NCI-H146 treated with DMSO at 0.1 percent for 48 hours (cell line): ENCODE data around the gene LDLRAD3.
"Not testable (repeated sequence)": the region's sequence is repeated elsewhere in the genome, so short reads cannot be mapped to it uniquely, and the experiment has no call there.

ENCODE experiments used
- DNase-seq: peaks from one replicate; lab custom pipeline; 2025; ENCODE audit not compliant: unreplicated experiment; lab: John Stamatoyannopoulos, UW

LDLRAD3 gene

DNA sequence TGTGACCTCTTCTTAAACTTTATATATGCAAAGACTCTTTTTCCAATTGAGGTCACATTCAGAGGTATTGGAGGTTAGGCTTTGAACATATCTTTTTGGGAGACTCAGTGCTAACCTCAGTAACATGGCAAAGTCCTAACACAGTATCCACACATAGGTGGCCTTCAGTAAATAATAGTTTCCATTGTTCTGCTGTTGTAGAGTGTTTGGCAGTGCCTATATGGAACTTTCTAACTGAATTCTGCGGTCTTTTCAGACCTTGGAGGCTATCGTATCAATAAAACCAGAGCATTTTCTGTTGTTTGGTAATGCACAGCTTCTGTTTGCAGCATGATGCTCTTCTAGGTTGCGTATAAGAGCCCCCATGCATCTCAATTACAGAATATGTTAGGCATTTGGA lies 47.0 kb downstream of the LDLRAD3 start:
- no peak for DNase-seq

GRCh38 chr11:35992548-35992947 lies 48.7 kb downstream of the LDLRAD3 start:
- DNase-seq: no peak

DNA sequence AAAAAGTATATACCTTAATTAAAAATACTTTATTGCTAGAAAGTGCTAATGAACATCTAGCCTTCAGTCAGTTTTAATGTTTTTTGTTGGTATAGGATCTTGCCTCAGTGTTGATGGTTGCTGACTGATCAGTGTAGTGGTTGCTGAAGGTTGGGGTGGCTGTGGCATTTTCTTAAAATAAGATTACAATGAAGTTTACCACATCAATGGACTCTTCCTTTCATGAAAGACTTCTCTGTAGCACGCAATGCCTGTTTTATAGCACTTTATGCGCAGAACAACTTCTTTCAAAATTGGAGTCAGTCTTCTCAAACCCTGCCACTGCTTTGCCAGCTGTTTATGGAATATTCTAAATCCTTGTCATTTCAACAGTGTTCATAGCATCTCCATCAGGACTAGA lies 50.6 kb downstream of the LDLRAD3 start:
- no peak for DNase-seq

- DNase-seq: no peak
These were observed 51.9 kb downstream of the LDLRAD3 start for GRCh38 chr11:35995681-35996271.

- DNase-seq: no peak
These were observed 54.1 kb downstream of the LDLRAD3 start for GRCh38 chr11:35997902-35998520.

- no peak for DNase-seq
These were observed 54.8 kb downstream of the LDLRAD3 start for GRCh38 chr11:35998634-35999033.

- DNase-seq: no peak
These were observed 56.8 kb downstream of the LDLRAD3 start for GRCh38 chr11:36000616-36001190.

- peak; percentile 19 for DNase-seq
These were observed 58.3 kb downstream of the LDLRAD3 start for GRCh38 chr11:36002196-36002595.

- DNase-seq: no peak
These were observed 58.9 kb downstream of the LDLRAD3 start for GRCh38 chr11:36002796-36003195.

GRCh38 chr11:36006556-36006955 lies 62.7 kb downstream of the LDLRAD3 start:
- DNase-seq: no peak

GRCh38 chr11:36007127-36007655 lies 63.3 kb downstream of the LDLRAD3 start:
- DNase-seq: no peak

DNA sequence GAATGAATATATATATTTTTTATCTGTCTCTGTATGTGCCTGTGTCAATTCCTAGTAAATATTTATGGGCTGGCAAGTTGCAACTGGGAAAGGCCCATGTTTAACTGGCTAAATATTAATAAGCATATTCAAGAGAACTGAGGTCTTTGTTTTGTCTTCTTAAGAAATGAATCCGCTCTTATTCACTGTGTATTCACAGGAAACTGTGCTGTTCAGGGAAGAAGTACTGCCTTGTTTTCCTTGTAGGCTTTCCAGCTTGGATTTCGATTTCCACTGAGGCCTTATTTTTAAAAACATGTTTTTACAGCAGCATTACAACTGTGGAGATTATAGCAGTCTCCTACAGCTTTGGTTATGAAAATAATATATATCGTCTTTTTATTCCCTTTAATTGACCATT lies 64.7 kb downstream of the LDLRAD3 start:
- no peak for DNase-seq

- no peak for DNase-seq
These were observed 65.6 kb downstream of the LDLRAD3 start for GRCh38 chr11:36009473-36009872.

- no peak for DNase-seq
These were observed 66.3 kb downstream of the LDLRAD3 start for GRCh38 chr11:36010010-36010740.

GRCh38 chr11:36011574-36011973 lies 67.7 kb downstream of the LDLRAD3 start:
- DNase-seq: no peak

DNA sequence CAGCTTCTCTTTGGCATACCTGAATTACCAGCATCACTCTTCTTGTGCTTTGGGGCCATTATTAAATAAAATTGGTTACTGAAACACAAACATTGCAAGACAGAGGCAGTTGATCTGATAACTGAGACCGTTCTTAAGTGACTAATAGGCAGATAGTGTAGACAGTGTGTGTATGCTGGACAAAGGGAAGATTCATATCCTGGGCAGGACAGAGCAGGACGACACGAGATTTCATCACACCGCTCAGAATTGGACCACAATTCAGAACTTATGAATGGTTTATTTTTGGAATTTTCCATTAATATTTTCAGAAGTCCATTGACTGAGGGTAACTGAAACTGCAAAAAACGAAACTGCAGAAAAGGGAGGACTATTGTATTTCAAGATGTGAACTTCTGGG lies 68.6 kb downstream of the LDLRAD3 start:
- no peak for DNase-seq

GRCh38 chr11:36012979-36013378 lies 69.1 kb downstream of the LDLRAD3 start:
- no peak for DNase-seq

- not testable (repeated sequence) for DNase-seq
These were observed 69.6 kb downstream of the LDLRAD3 start for GRCh38 chr11:36013446-36013845.

DNA sequence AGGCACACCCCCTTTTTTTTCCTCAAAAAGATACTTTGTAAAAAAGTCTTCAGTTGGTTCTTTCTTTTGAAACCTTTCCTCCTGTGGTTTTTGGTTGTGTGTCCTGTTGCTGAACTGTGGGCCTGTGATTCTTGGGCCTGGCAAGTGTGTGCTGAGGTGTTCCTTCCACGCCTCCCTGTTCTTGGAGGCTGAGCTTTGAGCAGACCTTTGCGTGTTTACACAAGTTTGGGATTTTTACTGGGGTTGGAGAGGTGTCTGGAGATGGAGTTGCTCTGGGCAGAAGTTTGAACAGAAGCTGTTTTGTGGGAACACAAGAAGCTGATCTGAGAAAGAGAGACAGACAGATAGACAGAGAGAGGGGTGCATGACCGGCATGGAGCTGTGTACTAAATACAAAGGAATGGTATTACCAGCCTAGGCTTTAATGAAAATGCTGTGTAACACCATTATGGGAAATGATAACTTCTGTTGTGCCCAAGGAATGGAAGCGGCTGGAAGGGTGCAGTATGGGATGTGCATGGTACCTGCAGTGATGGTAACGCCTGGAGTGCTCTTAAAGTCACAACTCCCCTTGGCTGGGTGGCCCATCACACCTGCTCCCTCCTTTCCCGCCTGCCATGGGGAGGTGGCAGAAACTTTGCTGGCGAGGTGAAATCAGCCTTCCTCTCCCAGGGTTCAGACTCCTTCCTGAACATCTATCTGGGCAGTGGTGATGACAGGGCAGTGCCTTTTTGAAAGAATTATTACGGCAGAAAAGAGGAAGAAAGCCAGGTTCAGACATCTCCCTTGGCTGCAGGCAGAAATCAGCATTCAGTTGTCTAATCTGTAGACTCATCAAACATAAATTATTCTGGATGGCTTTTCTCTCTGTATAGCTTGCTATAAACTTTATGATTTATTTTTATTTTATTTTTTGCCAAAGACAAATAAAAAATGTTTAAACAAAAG lies 70.4 kb downstream of the LDLRAD3 start:
- no peak for DNase-seq

DNA sequence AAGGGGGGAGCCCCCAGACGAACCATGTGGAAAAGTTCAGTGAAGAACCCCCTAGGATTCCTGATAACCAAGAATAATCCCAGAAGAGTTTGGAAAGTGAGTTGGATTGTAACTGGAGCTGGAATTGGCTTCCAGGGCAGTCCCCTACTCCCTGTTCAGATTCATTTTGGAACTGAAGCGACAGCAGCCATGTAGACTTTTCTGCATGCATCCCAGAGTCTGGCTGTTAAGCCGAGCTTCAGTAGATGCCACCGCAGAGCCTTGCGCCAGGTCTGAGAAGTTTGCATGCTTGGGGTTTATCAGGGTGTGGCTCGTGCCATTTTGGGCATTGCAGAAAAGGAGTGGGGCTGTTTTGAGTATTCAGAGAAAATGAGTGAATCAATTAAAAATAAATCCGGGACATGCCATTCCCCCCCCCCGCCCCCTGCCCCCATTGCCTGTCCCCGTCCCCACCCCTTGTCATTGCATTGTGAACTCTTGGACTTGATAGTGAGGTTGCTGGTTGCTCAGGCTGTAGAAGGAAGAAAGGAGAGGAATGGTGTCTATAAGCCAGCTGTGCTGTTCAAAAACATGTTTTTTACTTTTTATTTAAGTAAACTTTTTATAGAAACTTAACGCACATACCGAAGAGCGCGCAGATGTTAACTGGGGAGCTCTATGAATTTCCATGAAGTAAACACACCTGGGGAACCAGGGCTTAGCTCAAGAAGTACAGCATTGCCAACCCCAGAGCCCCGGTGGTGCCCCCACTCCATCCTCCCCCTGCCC lies 71.2 kb downstream of the LDLRAD3 start:
- no peak for DNase-seq
